Activated naive CD8-positive, alpha-beta T cell treated with anti-CD3 and anti-CD28 coated beads, Interleukin-2, amount 10 ng/mL, durations not matched to agents 7 days and 5 days (primary cell): ENCODE measurements around the gene CORO1C. TPM values are rescaled to one million over a fixed set of nuclear protein-coding genes. Genes with fewer than 3 reads are reported as not detected.

Source experiments
- ATAC-seq: fragments of 150-1000 bp; cut with Tn5 transposase; one replicate; pipeline ENCODE4 v1.10.0; 2021; ENCODE audit warnings: low read depth, moderate library complexity
- POLR2A ChIA-PET: fragments of 350-600 bp; sonication (Branson Sonifier 250); formaldehyde crosslinking; loops from one replicate; lab custom pipeline; 2021; ENCODE audit warnings: antibody characterized with exemption; lab: Charles Lee
- DNase-seq: peaks from one replicate; pipeline ENCODE4 v3.0.0; 2021
- H3K27ac Mint-ChIP-seq: one replicate; pipeline ENCODE4 v1.8.0; 2022; ENCODE audit warnings: mild to moderate bottlenecking, mixed read lengths
- H3K27me3 Mint-ChIP-seq: one replicate; pipeline ENCODE4 v1.8.0; 2022; ENCODE audit warnings: mild to moderate bottlenecking, moderate library complexity, mixed read lengths
- H3K36me3 Mint-ChIP-seq: one replicate; pipeline ENCODE4 v1.8.0; 2021; ENCODE audit warnings: mild to moderate bottlenecking, mixed read lengths
- H3K4me1 Mint-ChIP-seq: one replicate; pipeline ENCODE4 v1.8.0; 2021; ENCODE audit warnings: mixed read lengths
- H3K4me3 Mint-ChIP-seq: one replicate; pipeline ENCODE4 v1.8.0; 2022; ENCODE audit warnings: mild to moderate bottlenecking, moderate library complexity, mixed read lengths
- H3K9me3 Mint-ChIP-seq: one replicate; pipeline ENCODE4 v1.8.0; 2021; ENCODE audit warnings: mixed read lengths
- total RNA-seq, 2 experiments: library from RNA; stranded (reverse); gene quantifications; one replicate each; pipeline ENCODE4 v1.2.3, GENCODE V29; 2021

Gene CORO1C
- total RNA-seq, 2 experiments from 2014 or later = 47.4 to 53.7 TPM

DNA sequence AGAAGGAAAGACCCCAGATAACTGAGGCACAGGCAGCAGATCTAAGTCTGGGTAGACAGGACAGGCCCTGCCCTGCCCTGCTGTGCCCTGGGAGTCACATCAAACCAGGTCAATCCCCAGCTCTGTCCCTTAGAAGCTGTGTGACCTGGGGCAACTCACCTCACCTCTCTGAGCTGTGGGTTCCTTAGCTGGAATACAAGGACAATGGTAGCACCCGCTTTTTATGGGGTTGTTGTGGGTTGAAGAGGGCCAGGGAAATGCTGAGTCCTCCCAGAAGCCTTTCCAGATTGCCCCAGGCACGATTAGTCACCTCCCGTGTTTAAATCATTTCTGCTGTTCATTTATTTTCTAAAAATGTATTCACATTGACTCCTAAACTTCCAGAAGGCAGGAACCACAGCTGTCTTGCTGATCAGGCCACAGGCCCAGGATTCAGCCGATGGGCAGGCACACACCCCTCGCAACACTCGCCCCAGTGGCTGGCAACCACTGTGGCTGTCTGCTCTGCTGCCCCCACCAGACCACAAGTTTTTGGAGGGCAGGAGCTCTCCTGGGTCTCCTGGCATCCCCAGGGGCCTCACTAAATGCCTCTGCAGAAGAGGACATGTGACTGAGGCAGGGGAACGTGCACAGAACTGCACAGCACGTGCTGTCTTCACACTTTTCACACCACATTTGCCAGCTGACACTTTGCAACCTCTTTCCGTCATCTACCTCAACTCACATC lies 100.7 kb downstream of the CORO1C start:
- peak overlapping the region; percentile 100 for H3K27ac Mint-ChIP-seq
- peaks cover 41% of the 10 kb centered on the region for H3K36me3 Mint-ChIP-seq
- peaks cover 43% of the 10 kb centered on the region for H3K4me1 Mint-ChIP-seq
- no peaks in the 10 kb centered on the region for H3K9me3 Mint-ChIP-seq
- no peak for DNase-seq
- H3K27me3 Mint-ChIP-seq = no peaks in the 10 kb centered on the region
- H3K4me3 Mint-ChIP-seq = peak overlapping the region; percentile 100
- POLR2A ChIA-PET = interaction anchor here (0.6 to 10.8 kb wide), 9 partner anchors 10 to 1365 kb away, joined by 3 to 156 read pairs (median 7); partner anchors contain the start of genes GIT2, ISCU, SART3 and SSH1
- no peak for ATAC-seq

DNA sequence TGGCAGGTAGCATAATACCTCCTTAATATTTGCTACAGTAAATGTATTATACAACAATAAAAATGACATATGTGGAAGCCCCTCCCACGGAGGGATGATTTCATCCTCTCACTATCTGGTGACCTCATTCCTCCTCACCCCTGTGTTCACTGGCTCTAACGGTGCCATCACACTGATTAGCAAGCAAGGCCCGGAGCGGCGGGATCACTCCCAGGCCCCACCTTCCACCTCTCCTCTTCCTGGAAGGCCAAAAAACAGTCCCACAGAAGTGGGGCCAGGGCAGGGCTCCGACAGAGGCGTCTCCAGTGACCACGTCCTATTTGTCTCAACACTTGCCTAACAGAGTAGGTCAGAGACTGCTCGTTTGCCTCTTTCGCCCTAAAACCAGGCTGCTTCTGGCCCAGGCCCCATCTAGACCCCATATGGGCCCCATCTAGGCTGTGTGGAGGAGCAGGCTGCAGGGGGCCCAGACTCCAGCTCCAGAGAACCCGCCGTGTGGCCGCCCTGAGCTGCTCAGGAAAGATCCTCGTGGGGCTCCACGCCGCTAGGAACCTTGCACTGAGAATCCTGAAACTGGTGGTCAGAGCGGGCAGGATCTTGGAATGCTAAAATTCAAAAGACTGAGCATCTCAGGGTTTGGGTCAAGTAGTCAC lies 101.4 kb downstream of the CORO1C start:
- H3K4me3 Mint-ChIP-seq = peak overlapping the region; percentile 100
- H3K27ac Mint-ChIP-seq = peak overlapping the region; percentile 100
- H3K36me3 Mint-ChIP-seq = peaks cover 46% of the 10 kb centered on the region

DNA sequence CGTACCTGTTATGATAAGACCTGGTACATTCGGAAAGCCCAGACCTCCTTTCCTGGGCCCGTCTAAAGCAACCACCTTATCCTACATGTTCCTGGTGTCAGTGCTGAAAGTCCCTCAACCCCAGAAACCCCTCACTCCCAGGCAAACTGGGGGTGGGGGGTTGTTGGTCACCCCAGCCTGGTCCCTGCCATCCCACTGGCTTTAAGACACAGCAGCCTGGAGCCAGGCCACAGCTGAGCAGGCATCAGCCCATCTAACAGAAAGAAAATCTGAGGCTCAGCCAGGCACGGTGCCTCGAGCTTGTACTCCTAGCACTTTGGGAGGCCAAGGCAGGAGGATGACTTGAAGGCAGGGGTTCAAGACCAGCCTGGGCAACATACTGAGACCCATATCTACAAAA lies 102.2 kb downstream of the CORO1C start:
- Mint-ChIP-seq H3K27ac (peak overlapping the region; percentile 100), H3K27me3 (no peaks in the 10 kb centered on the region), H3K4me3 (peak overlapping the region; percentile 100), H3K4me1 (peaks cover 39% of the 10 kb centered on the region), H3K36me3 (peaks cover 52% of the 10 kb centered on the region), H3K9me3 (no peaks in the 10 kb centered on the region)
- no peak for ATAC-seq
- POLR2A ChIA-PET = interaction anchor here (1.1 to 10.8 kb wide), 8 partner anchors 9 to 228 kb away, joined by 3 to 156 read pairs (median 15); partner anchors contain the start of genes ISCU, SART3 and SSH1
- peak; percentile 59 for DNase-seq

More for the DNA sequence above, 101.4 kb downstream of the CORO1C start:
- Mint-ChIP-seq H3K4me1 (peaks cover 43% of the 10 kb centered on the region), H3K27me3 (no peaks in the 10 kb centered on the region), H3K9me3 (no peaks in the 10 kb centered on the region)
- DNase-seq (peak; percentile 69), ATAC-seq (peak; percentile 45)
- POLR2A ChIA-PET = interaction anchor here (0.6 to 10.8 kb wide), 9 partner anchors 8 to 1366 kb away, joined by 3 to 156 read pairs (median 7); partner anchors contain the start of genes GIT2, ISCU and SART3

DNA sequence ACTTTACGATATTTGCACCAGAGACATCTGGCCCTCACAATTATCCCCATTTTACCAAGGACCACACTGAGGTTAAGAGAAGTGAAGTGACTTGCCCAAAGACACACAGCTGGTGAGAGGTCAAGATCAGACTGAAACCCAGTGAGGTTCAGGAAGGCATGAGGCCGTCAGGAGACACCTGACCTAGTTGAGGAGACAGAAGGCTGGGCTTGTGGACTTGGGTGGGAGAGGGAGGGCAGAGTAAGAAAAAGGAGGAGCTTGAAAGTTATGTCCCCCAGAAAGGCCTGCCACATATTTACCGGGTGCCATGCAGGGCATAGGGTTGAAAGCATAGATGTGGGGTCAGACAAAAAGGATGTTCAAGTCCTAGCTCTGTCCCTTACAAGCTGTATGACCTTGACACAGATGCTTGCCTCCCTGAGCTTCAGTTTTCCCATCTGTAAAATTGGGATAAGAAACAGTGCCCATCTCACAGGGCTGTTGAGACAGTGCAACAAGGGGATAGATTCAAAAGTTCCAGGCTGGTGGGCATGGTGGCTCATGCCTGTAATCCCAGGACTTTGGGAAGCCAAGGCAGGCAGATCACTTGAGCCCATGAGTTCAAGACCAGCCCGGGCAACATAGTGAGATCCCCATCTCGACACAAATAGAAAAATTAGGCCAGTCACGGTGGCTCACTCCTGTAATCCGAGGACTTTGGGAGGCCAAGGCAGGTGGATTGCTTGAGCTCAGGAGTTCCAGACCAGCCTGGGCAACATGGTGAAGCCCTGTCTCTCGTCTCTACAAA lies 104.0 kb downstream of the CORO1C start:
- Mint-ChIP-seq H3K4me3 (peak overlapping the region; percentile 29), H3K4me1 (peaks cover 38% of the 10 kb centered on the region), H3K9me3 (no peaks in the 10 kb centered on the region), H3K36me3 (peaks cover 51% of the 10 kb centered on the region), H3K27me3 (no peaks in the 10 kb centered on the region), H3K27ac (peak overlapping the region; percentile 83)
- POLR2A ChIA-PET = interaction anchor here (0.6 to 10.8 kb wide), 9 partner anchors 9 to 230 kb away, joined by 3 to 156 read pairs (median 9); partner anchors contain the start of genes ISCU, SART3 and SSH1
- DNase-seq (no peak), ATAC-seq (no peak)

DNA sequence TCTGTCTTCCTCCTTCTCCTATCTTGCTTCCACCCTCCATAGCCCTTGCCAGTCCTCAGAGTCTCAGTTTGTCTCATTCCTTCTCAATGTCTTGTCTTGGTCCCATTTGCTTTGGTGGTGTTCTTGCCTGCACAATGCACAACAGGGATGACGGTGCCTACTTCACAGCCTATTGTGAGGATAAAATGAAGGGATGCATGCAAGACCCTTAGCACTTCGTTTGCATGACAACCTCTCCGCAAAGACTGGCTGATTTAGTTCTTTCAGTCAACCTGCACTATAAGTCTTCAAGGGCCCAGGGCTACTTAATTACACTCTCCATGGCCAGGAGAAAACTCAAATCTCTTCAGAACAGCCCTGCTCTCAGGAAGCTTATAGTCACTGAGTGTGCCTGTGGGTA lies 106.1 kb downstream of the CORO1C start:
- H3K9me3 Mint-ChIP-seq = no peaks in the 10 kb centered on the region
- no peak overlapping the region for H3K4me3 Mint-ChIP-seq
- DNase-seq = no peak
- H3K36me3 Mint-ChIP-seq = peaks cover 50% of the 10 kb centered on the region
- H3K27me3 Mint-ChIP-seq = no peaks in the 10 kb centered on the region
- peaks cover 27% of the 10 kb centered on the region for H3K4me1 Mint-ChIP-seq
- peak overlapping the region; percentile 4 for H3K27ac Mint-ChIP-seq
- no peak for ATAC-seq
- POLR2A ChIA-PET = interaction anchor here (1.5 kb wide), 1 partner anchor 10 kb away, joined by 3 read pairs; no protein-coding TSS in a partner anchor

DNA sequence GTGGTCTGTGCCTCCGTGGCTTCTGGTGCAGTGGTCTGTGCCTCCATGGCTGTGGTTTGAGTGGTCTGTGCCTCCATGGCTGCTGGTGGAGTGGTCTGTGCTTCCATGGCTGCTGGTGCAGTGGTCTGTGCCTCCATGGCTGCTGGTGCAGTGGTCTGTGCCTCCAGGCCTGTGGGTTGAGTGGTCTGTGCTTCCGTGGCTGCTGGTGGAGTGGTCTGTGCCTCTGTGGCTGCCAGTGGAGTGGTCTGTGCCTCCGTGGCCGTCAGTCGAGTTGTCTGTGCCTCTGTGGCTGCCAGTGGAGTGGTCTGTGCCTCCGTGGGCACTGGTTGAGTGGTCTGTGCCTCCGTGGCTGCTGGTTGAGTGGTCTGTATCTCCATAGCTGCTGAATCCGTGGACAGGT lies 107.7 kb downstream of the CORO1C start:
- no peaks in the 10 kb centered on the region for H3K9me3 Mint-ChIP-seq
- H3K4me1 Mint-ChIP-seq = peaks cover 29% of the 10 kb centered on the region
- peak overlapping the region; percentile 30 for H3K27ac Mint-ChIP-seq

DNA sequence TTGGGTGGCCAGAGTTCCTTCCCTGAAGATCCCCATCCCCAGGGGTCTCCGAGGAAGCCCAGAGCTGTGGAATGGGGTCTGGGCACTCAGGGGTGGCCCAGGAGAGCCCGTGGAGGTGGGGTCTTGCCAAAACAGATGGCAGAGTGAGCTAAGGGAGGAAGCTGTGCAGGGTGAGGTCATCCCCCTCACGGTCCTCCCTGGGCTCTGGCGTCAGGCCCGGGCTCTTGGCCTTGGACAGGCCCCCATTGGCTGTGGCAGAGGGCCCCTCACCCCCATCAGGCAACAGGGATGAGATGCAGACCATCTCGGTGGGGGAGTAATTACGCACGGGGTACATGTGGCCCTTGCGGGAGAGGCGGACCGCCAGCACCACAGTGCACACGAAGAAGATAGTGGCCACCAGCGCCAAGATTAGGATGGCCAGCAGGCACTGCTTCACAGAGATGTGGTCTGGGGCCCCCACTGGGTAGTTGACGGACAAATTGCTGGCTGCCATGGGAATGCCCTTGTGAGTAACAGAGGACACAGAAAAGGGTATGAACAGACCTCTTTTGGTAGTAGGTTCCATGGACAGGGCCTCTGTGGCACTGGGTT lies 108.3 kb downstream of the CORO1C start:
- H3K27ac Mint-ChIP-seq = no peak overlapping the region
- H3K36me3 Mint-ChIP-seq = peaks cover 43% of the 10 kb centered on the region
- no peaks in the 10 kb centered on the region for H3K9me3 Mint-ChIP-seq
- H3K27me3 Mint-ChIP-seq = no peaks in the 10 kb centered on the region
- peaks cover 30% of the 10 kb centered on the region for H3K4me1 Mint-ChIP-seq
- no peak overlapping the region for H3K4me3 Mint-ChIP-seq
- no peak for ATAC-seq
- POLR2A ChIA-PET = interaction anchor here (9.1 to 9.9 kb wide), 2 partner anchors 9 to 57 kb away, joined by 135 to 156 read pairs; partner anchors contain the start of genes ISCU, SART3 and SELPLG
- no peak for DNase-seq

More for the DNA sequence above, 107.7 kb downstream of the CORO1C start:
- H3K36me3 Mint-ChIP-seq = peaks cover 47% of the 10 kb centered on the region
- POLR2A ChIA-PET = interaction anchor here (1.4 to 9.1 kb wide), 2 partner anchors 10 to 58 kb away, joined by 10 to 135 read pairs; partner anchors contain the start of genes ISCU, SART3 and SELPLG
- no peaks in the 10 kb centered on the region for H3K27me3 Mint-ChIP-seq
- no peak overlapping the region for H3K4me3 Mint-ChIP-seq
- ATAC-seq = no peak
- no peak for DNase-seq

DNA sequence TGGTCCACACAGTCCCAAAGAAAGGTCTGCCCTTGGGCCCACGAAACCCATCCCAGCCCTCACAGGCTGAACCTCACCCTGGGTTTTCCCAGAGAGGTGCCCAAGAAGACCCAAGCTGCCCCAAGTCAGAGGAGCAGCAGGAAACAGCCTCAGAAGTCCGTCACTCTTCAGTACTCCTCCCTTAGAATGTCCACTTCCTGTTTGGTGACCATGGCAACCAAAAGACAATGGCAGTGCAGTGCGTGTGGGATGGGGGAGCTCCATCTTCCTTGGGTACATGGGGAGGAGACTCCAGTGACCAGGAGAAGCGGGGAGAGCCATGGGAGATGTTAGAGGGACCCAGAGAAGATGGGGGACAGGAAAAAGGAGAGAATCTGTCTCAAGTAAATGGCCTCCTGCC lies 108.9 kb downstream of the CORO1C start:
- peaks cover 43% of the 10 kb centered on the region for H3K36me3 Mint-ChIP-seq
- POLR2A ChIA-PET = interaction anchor here (9.1 to 9.9 kb wide), 2 partner anchors 9 to 57 kb away, joined by 135 to 156 read pairs; partner anchors contain the start of genes ISCU, SART3 and SELPLG
- no peaks in the 10 kb centered on the region for H3K9me3 Mint-ChIP-seq
- no peak overlapping the region for H3K4me3 Mint-ChIP-seq
- peak overlapping the region; percentile 71 for H3K27ac Mint-ChIP-seq
- DNase-seq (no peak), ATAC-seq (peak; percentile 37)
- peaks cover 31% of the 10 kb centered on the region for H3K4me1 Mint-ChIP-seq
- H3K27me3 Mint-ChIP-seq = no peaks in the 10 kb centered on the region

DNA sequence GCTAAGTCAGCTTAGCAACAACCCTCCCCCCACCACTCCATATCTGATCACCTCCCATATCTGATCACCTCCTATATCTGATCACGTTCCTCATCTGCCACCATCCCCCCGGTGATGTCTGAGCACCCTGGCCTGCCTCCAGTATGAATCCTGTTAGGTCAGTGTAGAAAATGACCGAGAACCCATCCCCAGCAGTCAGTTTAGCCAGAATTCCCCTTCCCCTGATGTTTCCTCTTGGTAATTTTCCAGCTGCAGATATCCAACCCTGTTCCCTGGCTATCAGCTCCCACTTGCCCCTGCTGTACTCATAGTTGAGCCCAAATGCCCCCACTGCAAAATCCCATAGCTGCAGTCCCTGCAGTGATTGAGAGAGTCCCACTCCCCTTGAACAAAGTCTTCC lies 110.2 kb downstream of the CORO1C start:
- H3K9me3 Mint-ChIP-seq = peaks cover 2% of the 10 kb centered on the region
- POLR2A ChIA-PET = interaction anchor here (0.7 to 9.9 kb wide), 3 partner anchors 11 to 56 kb away, joined by 3 to 156 read pairs (median 135); partner anchors contain the start of genes ISCU, SART3 and SELPLG
- no peaks in the 10 kb centered on the region for H3K27me3 Mint-ChIP-seq
- ATAC-seq (no peak), DNase-seq (no peak)
- H3K36me3 Mint-ChIP-seq = peaks cover 50% of the 10 kb centered on the region
- H3K27ac Mint-ChIP-seq = peak overlapping the region; percentile 64
- H3K4me1 Mint-ChIP-seq = peaks cover 40% of the 10 kb centered on the region
- no peak overlapping the region for H3K4me3 Mint-ChIP-seq

DNA sequence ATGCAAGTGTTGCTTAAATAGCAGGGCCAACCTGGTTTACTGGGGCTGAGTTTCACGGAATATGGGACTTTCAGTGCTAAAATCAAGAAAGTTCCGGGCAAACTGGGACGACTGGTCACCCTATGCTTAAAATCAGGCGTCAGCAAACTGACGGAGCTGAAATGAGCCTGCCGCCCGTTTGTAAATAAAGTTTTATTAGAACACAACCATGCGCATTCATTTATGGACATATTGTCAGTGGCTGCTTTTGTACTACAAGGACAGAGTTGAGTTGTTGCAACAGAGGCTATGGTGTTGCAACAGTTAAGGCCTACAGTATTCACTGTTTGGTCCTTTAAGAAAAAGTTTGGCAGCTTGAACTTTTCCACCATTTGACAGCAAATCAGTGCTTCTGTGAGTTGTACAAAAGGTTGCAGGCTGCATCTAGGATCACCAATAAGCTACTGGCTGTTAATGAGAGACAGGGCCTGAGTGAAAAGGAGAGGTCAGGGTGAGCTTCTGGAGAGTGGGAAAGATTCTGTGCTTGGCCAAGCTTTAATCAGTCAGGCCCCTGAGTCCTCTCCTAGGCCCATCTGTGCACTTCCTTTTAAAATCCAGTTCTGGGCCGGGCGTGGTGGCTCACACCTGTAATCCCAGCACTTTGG lies 111.0 kb downstream of the CORO1C start:
- no peak for DNase-seq
- Mint-ChIP-seq H3K4me1 (peaks cover 37% of the 10 kb centered on the region), H3K36me3 (peaks cover 51% of the 10 kb centered on the region), H3K9me3 (peaks cover 4% of the 10 kb centered on the region), H3K27ac (peak overlapping the region; percentile 10), H3K4me3 (no peak overlapping the region), H3K27me3 (no peaks in the 10 kb centered on the region)
- ATAC-seq = no peak
- POLR2A ChIA-PET = interaction anchor here (9.1 to 9.9 kb wide), 2 partner anchors 11 to 55 kb away, joined by 135 to 156 read pairs; partner anchors contain the start of genes ISCU, SART3 and SELPLG

DNA sequence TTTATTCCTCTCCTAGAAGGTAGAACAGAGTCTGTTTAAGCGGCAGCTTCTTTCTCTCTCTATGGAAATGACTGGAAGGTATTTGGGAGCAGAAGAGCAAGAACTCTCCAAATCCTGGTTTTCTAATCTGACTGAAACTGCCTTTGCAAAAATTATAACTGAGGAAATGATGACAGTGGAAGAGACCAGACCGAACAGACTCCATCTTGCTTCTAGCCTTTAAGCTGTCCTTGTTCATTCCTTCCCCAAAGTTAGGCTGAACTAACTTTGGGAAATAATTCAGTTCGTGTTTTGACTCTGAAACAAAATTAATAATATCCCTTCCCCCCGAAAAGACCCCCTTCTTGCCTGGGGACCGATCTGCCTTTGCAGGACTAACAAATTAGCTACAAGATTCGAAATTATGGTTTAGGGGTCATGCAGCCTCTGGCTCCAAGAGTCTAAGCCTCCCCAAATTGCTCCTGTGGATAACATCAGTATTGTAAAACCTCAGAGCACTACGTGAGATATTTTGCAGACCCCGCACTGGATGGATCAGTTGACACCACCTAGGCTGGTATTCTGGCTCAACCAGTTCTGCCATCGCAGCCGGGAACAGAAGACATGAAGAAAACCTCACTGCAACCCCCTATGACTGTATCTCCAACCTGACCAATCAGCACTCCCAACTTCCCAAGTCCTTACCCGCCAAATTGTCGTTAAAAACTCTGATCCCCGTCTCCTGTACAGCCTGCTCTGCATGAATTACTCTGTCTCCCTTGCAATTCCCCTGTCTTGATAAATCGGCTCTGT lies 111.8 kb downstream of the CORO1C start:
- POLR2A ChIA-PET = interaction anchor here (9.1 to 9.9 kb wide), 2 partner anchors 12 to 54 kb away, joined by 135 to 156 read pairs; partner anchors contain the start of genes ISCU, SART3 and SELPLG
- H3K9me3 Mint-ChIP-seq = peaks cover 4% of the 10 kb centered on the region
- H3K36me3 Mint-ChIP-seq = peaks cover 46% of the 10 kb centered on the region
- H3K4me3 Mint-ChIP-seq = no peak overlapping the region
- H3K27me3 Mint-ChIP-seq = no peaks in the 10 kb centered on the region
- H3K27ac Mint-ChIP-seq = peak overlapping the region; percentile 10
- no peak for ATAC-seq
- no peak for DNase-seq
- peaks cover 36% of the 10 kb centered on the region for H3K4me1 Mint-ChIP-seq
